Measurements from ENCODE around the gene C1QTNF8.

GRCh38 chr16:1044460-1045309, 51.4 kb downstream of the C1QTNF8 start:
- TF ChIP-seq CTCF (IDR thresholded peaks at IDR 0.05), result no peak
- no peak for TF ChIP-seq POLR2A (IDR thresholded peaks at IDR 0.05)
- TF ChIP-seq POLR2AphosphoS5 (IDR thresholded peaks at IDR 0.05), result no peak
